ENCODE results near the gene SPG11.
"Not testable (repeated sequence)": the region's sequence is repeated elsewhere in the genome, so short reads cannot be mapped to it uniquely, and the experiment has no call there.

SPG11 gene

GRCh38 chr15:44646460-44646859 lies 17.0 kb downstream of the SPG11 start:
- intact Hi-C loops (cut with DNase I): no loop called here

GRCh38 chr15:44641651-44642050 lies 21.8 kb downstream of the SPG11 start:
- no peak for DNase-seq
- intact Hi-C loops (cut with DNase I): no loop called here

More at GRCh38 chr15:44646460-44646859, 17.0 kb downstream of the SPG11 start:
- no peak for DNase-seq

GRCh38 chr15:44636976-44637375 lies 26.5 kb downstream of the SPG11 start:
- intact Hi-C loops (cut with DNase I): no loop called here

GRCh38 chr15:44633603-44634002 lies 29.9 kb downstream of the SPG11 start:
- no peak for DNase-seq
- intact Hi-C loops (cut with DNase I): no loop called here

More at GRCh38 chr15:44636976-44637375, 26.5 kb downstream of the SPG11 start:
- DNase-seq: no peak

GRCh38 chr15:44625286-44625685 lies 38.2 kb downstream of the SPG11 start:
- intact Hi-C loops (cut with DNase I); DNase-seq: not testable (repeated sequence)

- DNase-seq: no peak
- intact Hi-C loops (cut with DNase I): no loop called here
These were observed 40.3 kb downstream of the SPG11 start for GRCh38 chr15:44623178-44623577.

- intact Hi-C loops (cut with DNase I): no loop called here
- no peak for DNase-seq
These were observed 43.4 kb downstream of the SPG11 start for GRCh38 chr15:44620081-44620480.

- DNase-seq: no peak
- intact Hi-C loops (cut with DNase I): no loop called here
These were observed 46.5 kb downstream of the SPG11 start for GRCh38 chr15:44616974-44617373.

- intact Hi-C loops (cut with DNase I): no loop called here
- no peak for DNase-seq
These were observed 56.7 kb downstream of the SPG11 start for GRCh38 chr15:44606740-44607139.

GRCh38 chr15:44603126-44603525 lies 60.3 kb downstream of the SPG11 start:
- no peak for DNase-seq

GRCh38 chr15:44598892-44599291 lies 64.6 kb downstream of the SPG11 start:
- intact Hi-C loops (cut with DNase I): no loop called here
- no peak for DNase-seq

More at GRCh38 chr15:44603126-44603525, 60.3 kb downstream of the SPG11 start:
- intact Hi-C loops (cut with DNase I): no loop called here

GRCh38 chr15:44598066-44598465 lies 65.4 kb downstream of the SPG11 start:
- no peak for DNase-seq
- intact Hi-C loops (cut with DNase I): no loop called here

GRCh38 chr15:44596511-44597010 lies 66.9 kb downstream of the SPG11 start:
- intact Hi-C loops (cut with DNase I): no loop called here
- no peak for DNase-seq

GRCh38 chr15:44595656-44596510 lies 67.6 kb downstream of the SPG11 start:
- intact Hi-C loops (cut with DNase I): no loop called here
- no peak for DNase-seq

GRCh38 chr15:44595246-44595645 lies 68.2 kb downstream of the SPG11 start:
- no peak for DNase-seq
- intact Hi-C loops (cut with DNase I): no loop called here

- no peak for DNase-seq
These were observed 70.3 kb downstream of the SPG11 start for GRCh38 chr15:44593042-44593736.

GRCh38 chr15:44591326-44591725 lies 72.1 kb downstream of the SPG11 start:
- intact Hi-C loops (cut with DNase I): no loop called here
- DNase-seq: no peak

More at GRCh38 chr15:44593042-44593736, 70.3 kb downstream of the SPG11 start:
- intact Hi-C loops (cut with DNase I): no loop called here

- DNase-seq: peak in 1 of 42 donors; percentile 28
- intact Hi-C loops (cut with DNase I): no loop called here
These were observed 74.9 kb downstream of the SPG11 start for GRCh38 chr15:44588541-44588940.

- no peak for DNase-seq
- intact Hi-C loops (cut with DNase I): no loop called here
These were observed 77.8 kb downstream of the SPG11 start for GRCh38 chr15:44585633-44586032.

GRCh38 chr15:44584162-44584749 lies 79.2 kb downstream of the SPG11 start:
- DNase-seq: peak in 6 of 42 donors; percentile 10 to 44 (median 24)
- intact Hi-C loops (cut with DNase I): no loop called here
